Caco-2 (cell line): ENCODE data around the gene MFSD6L. TPM values are rescaled to one million over a fixed set of nuclear protein-coding genes. Genes with fewer than 3 reads are reported as not detected.

Experiments used
- BruUV-seq: library from RNA; stranded (reverse); fragments of 400-500 nt; replicated peaks from 2 replicates; lab custom pipeline; 2021; lab: Mats Ljungman, UMichigan
- CTCF ChIA-PET: fragments of 300-600 bp; sonication (Branson Sonifier 250); formaldehyde crosslinking; loops from one replicate; lab custom pipeline; 2022; ENCODE audit warnings: antibody characterized with exemption; lab: Charles Lee
- POLR2A ChIA-PET: fragments of 300-600 bp; sonication (Branson Sonifier 250); formaldehyde crosslinking; loops from one replicate; lab custom pipeline; 2022; ENCODE audit warnings: antibody characterized with exemption; lab: Charles Lee
- DNase-seq, 2 experiments: peaks; one replicate each; pipeline versions ENCODE4 v3.0.0 to v3.0.0-alpha.2; 2020 to 2022
- H3K27me3 ChIP-seq: replicated peaks from 2 replicates; pipeline ENCODE4 v1.6.0; 2011; ENCODE audit warnings: low read length; ENCODE audit not compliant: control insufficient read depth, insufficient read depth
- H3K36me3 ChIP-seq: 2 replicates; pipeline ENCODE4 v1.5.1; 2011; ENCODE audit warnings: low read length; ENCODE audit not compliant: control insufficient read depth, insufficient read depth
- H3K4me1 ChIP-seq: fragments of 250-450 bp; sonication (Bioruptor Pico); 2 replicates; pipeline ENCODE4 v1.5.1; 2020; ENCODE audit warnings: mild to moderate bottlenecking
- H3K4me3 ChIP-seq: 2 replicates; pipeline ENCODE4 v1.5.1; 2011; ENCODE audit warnings: low read depth, mild to moderate bottlenecking, control low read depth, low read length
- H3K9me3 ChIP-seq: fragments of 250-450 bp; sonication (Bioruptor Pico); 2 replicates; pipeline ENCODE4 v1.5.1; 2020; ENCODE audit warnings: mild to moderate bottlenecking, moderate library complexity
- H3K27ac Mint-ChIP-seq: one replicate; pipeline ENCODE4 v1.8.0; 2022; ENCODE audit warnings: mixed read lengths; ENCODE audit not compliant: unreplicated experiment
- H3K27me3 Mint-ChIP-seq: one replicate; pipeline ENCODE4 v1.8.0; 2022; ENCODE audit warnings: mixed read lengths; ENCODE audit not compliant: insufficient read depth, unreplicated experiment
- H3K36me3 Mint-ChIP-seq: one replicate; pipeline ENCODE4 v1.8.0; 2022; ENCODE audit warnings: mild to moderate bottlenecking, mixed read lengths; ENCODE audit not compliant: insufficient read depth, unreplicated experiment
- H3K4me1 Mint-ChIP-seq: one replicate; pipeline ENCODE4 v1.8.0; 2022; ENCODE audit warnings: low read depth, mixed read lengths; ENCODE audit not compliant: unreplicated experiment
- H3K4me3 Mint-ChIP-seq: one replicate; pipeline ENCODE4 v1.8.0; 2022; ENCODE audit warnings: mild to moderate bottlenecking, moderate library complexity, mixed read lengths; ENCODE audit not compliant: unreplicated experiment
- H3K9me3 Mint-ChIP-seq: one replicate; pipeline ENCODE4 v1.8.0; 2022; ENCODE audit warnings: mixed read lengths; ENCODE audit not compliant: unreplicated experiment
- intact Hi-C: fragments of 100-400 bp; cut with micrococcal nuclease; formaldehyde crosslinking; loops from one replicate; pipeline ENCODE4 v1.10.0; 2022; ENCODE audit not compliant: unreplicated experiment
- total RNA-seq: library from RNA; stranded (reverse); gene quantifications from 2 replicates; pipeline ENCODE4 v1.2.3, GENCODE V29; 2022
- TF ChIP-seq, protein P1 (sequence below), 2 experiments: fragments of 200-600 bp in 1 of 2; IDR thresholded peaks; 1 replicate in 1 of 2; 2 replicates in 1 of 2; pipeline versions ENCODE4 v1.5.1 to v1.8.0; 2011 to 2022; ENCODE audit warnings: antibody characterized with exemption in 1 of 2, control low read depth in 1 of 2, inconsistent platforms in 1 of 2, low read depth in 1 of 2, low read length in 1 of 2, mild to moderate bottlenecking in 1 of 2, moderate library complexity in 1 of 2; ENCODE audit not compliant: insufficient read depth in 1 of 2, severe bottlenecking in 1 of 2, unreplicated experiment in 1 of 2

MFSD6L gene
- total RNA-seq, 1 experiment from 2014 or later, result not detected

GRCh38 chr17:8825802-8826201, 26.6 kb upstream of the MFSD6L start:
- no peaks in the 10 kb centered on the region for H3K9me3 Mint-ChIP-seq
- TF ChIP-seq, protein P1, sequence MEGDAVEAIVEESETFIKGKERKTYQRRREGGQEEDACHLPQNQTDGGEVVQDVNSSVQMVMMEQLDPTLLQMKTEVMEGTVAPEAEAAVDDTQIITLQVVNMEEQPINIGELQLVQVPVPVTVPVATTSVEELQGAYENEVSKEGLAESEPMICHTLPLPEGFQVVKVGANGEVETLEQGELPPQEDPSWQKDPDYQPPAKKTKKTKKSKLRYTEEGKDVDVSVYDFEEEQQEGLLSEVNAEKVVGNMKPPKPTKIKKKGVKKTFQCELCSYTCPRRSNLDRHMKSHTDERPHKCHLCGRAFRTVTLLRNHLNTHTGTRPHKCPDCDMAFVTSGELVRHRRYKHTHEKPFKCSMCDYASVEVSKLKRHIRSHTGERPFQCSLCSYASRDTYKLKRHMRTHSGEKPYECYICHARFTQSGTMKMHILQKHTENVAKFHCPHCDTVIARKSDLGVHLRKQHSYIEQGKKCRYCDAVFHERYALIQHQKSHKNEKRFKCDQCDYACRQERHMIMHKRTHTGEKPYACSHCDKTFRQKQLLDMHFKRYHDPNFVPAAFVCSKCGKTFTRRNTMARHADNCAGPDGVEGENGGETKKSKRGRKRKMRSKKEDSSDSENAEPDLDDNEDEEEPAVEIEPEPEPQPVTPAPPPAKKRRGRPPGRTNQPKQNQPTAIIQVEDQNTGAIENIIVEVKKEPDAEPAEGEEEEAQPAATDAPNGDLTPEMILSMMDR (IDR thresholded peaks at IDR 0.05; ENCODE audit: insufficient read depth in 1 of 2, low read depth in 1 of 2, low read length in 1 of 2, severe bottlenecking in 1 of 2, unreplicated experiment in 1 of 2), result no peak
- no peaks in the 10 kb centered on the region for H3K36me3 ChIP-seq
- ChIA-PET CTCF (no interaction called here), POLR2A (no interaction called here)
- H3K4me3 Mint-ChIP-seq, result no peak overlapping the region
- H3K27ac Mint-ChIP-seq, result no peak overlapping the region
- H3K4me1 Mint-ChIP-seq, result no peaks in the 10 kb centered on the region
- no peaks in the 10 kb centered on the region for H3K27me3 ChIP-seq
- H3K27me3 Mint-ChIP-seq, result no peaks in the 10 kb centered on the region
- no peaks in the 10 kb centered on the region for H3K4me1 ChIP-seq
- DNase-seq, result no peak
- H3K4me3 ChIP-seq, result no peak overlapping the region
- no TSS peak for BruUV-seq
- intact Hi-C loops, result no loop called here
- no peaks in the 10 kb centered on the region for H3K36me3 Mint-ChIP-seq
- H3K9me3 ChIP-seq, result no peaks in the 10 kb centered on the region

DNA sequence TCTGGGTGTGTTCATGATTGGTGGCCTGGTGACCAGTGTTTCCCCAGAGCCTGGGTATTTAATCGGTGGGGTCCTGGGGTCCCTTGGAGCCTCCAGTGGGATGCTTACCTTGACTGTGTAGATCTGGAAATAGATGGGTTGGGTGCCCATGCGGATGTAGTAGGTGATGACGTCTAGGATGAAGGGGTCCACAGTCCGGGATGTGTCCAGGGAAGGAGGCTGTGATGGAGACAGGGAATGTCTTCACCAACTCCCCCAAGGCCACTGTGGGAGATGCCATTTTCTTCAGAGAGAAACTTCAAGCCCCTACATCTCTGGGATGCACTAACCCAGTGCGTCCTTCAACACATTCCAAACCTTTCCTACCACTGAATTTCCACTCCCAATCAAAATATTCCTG, 24.1 kb upstream of the MFSD6L start:
- Mint-ChIP-seq H3K27me3 (no peaks in the 10 kb centered on the region), H3K4me3 (no peak overlapping the region), H3K9me3 (no peaks in the 10 kb centered on the region), H3K27ac (no peak overlapping the region), H3K36me3 (no peaks in the 10 kb centered on the region), H3K4me1 (no peaks in the 10 kb centered on the region)
- ChIA-PET POLR2A (no interaction called here), CTCF (no interaction called here)
- Histone ChIP-seq H3K36me3 (no peaks in the 10 kb centered on the region), H3K4me3 (no peak overlapping the region), H3K4me1 (no peaks in the 10 kb centered on the region), H3K9me3 (no peaks in the 10 kb centered on the region), H3K27me3 (no peaks in the 10 kb centered on the region)
- intact Hi-C loops, result no loop called here
- DNase-seq, result no peak
- TF ChIP-seq, protein P1 (IDR thresholded peaks at IDR 0.05; ENCODE audit: insufficient read depth in 1 of 2, low read depth in 1 of 2, low read length in 1 of 2, severe bottlenecking in 1 of 2, unreplicated experiment in 1 of 2), result no peak
- no TSS peak for BruUV-seq

DNA sequence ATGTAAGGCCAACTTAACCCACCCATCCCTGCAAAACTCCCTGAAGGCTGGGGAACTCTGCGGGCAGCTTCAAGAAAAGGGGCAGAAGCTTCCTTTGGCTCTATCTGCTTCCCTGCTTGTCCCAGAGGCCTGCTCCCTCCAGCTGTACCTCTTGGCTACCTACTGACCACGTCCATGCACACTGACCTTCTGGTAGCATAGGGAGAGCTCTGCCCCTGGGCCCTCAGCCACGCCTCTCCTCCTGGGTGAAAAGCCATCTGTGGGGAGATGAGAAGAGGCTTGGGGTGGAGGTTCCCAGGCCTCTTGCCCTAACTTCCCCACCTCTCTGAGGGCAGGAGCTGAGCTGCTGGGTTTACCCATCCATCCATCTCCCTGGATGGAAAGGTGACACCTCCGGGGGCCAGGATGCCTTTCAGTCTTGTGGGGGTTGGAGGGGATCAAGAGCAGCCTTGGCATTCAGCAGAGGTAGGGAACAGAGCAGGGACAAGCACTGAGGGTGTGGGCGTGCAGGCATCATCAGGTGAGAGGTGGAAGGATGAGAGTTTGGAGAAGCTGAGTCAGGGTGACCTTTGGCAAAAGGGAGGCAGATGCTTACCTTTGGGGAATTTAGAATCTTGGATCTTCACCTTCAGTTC, 23.4 kb upstream of the MFSD6L start:
- DNase-seq, result no peak
- Mint-ChIP-seq H3K4me3 (no peak overlapping the region), H3K9me3 (no peaks in the 10 kb centered on the region), H3K36me3 (no peaks in the 10 kb centered on the region), H3K4me1 (no peaks in the 10 kb centered on the region), H3K27me3 (peaks cover 3% of the 10 kb centered on the region), H3K27ac (no peak overlapping the region)
- intact Hi-C loops, result no loop called here
- TF ChIP-seq, protein P1 (IDR thresholded peaks at IDR 0.05; ENCODE audit: insufficient read depth in 1 of 2, low read depth in 1 of 2, low read length in 1 of 2, severe bottlenecking in 1 of 2, unreplicated experiment in 1 of 2), result no peak
- no TSS peak for BruUV-seq
- ChIA-PET CTCF (no interaction called here), POLR2A (no interaction called here)
- no peaks in the 10 kb centered on the region for H3K4me1 ChIP-seq
- no peaks in the 10 kb centered on the region for H3K27me3 ChIP-seq
- H3K9me3 ChIP-seq, result no peaks in the 10 kb centered on the region
- H3K4me3 ChIP-seq, result no peak overlapping the region
- H3K36me3 ChIP-seq, result no peaks in the 10 kb centered on the region
